ENCODE results near the gene MFSD11.

DNA sequence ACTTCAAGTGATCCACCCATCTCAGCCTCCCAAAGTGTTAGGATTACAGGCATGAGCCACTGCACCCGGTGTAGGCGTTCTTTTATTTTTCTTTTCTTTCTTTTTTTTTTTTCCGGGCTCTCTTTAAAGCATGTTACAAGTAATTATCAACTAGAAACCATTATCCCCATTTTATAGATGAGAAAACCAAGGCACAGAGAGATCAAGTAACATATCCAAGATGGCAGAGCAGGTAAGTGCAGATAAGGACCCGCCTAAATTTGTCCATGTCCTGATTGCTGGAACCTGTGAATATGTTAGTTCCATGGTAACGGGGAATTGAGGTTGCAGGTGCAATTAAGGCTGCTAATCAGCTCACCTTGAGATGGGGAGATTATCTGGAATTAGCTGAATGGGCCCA, 54.4 kb downstream of the MFSD11 start:
- TF ChIP-seq, protein P1, sequence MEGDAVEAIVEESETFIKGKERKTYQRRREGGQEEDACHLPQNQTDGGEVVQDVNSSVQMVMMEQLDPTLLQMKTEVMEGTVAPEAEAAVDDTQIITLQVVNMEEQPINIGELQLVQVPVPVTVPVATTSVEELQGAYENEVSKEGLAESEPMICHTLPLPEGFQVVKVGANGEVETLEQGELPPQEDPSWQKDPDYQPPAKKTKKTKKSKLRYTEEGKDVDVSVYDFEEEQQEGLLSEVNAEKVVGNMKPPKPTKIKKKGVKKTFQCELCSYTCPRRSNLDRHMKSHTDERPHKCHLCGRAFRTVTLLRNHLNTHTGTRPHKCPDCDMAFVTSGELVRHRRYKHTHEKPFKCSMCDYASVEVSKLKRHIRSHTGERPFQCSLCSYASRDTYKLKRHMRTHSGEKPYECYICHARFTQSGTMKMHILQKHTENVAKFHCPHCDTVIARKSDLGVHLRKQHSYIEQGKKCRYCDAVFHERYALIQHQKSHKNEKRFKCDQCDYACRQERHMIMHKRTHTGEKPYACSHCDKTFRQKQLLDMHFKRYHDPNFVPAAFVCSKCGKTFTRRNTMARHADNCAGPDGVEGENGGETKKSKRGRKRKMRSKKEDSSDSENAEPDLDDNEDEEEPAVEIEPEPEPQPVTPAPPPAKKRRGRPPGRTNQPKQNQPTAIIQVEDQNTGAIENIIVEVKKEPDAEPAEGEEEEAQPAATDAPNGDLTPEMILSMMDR (IDR thresholded peaks at IDR 0.05; ENCODE audit: extremely low read depth in 1 of 2, insufficient read depth in 1 of 2, low read depth in 1 of 2, low read length in 2 of 2), result no peak
- no peak for TF ChIP-seq POLR2A (IDR thresholded peaks at IDR 0.05; ENCODE audit: low read depth, low read length)
